GM20000 (cell line): Measurements from ENCODE around the gene AP1G2.

Source experiments
- DNase-seq: peaks from one replicate; pipeline ENCODE4 v3.0.0; 2012; ENCODE audit warnings: low spot score
- TF ChIP-seq, protein P1 (sequence below): IDR thresholded peaks from 2 replicates; pipeline ENCODE4 v1.5.1; 2012; ENCODE audit warnings: mild to moderate bottlenecking, control low read depth; ENCODE audit errors: extremely low read depth, missing control alignments

AP1G2 gene

DNA sequence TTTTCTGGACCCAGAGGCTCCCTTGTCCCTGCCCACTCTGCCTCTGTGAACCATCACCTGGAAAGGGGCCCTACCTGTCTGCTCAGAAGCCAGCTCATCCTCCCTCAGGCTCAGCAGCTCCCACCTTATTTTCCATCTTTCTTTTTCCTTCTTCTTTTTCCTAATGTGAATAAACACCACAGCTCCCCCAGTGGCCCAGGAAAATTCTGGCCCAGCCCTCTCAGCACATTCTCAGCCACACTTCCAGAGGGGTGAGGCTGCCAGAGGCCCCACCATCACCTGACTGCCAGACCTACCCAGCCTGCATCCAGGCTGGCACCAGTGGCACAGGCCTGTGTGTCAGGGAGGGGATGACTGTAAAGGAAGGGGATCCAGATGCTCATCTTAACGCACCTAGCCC lies 39.0 kb downstream of the AP1G2 start:
- TF ChIP-seq, protein P1, sequence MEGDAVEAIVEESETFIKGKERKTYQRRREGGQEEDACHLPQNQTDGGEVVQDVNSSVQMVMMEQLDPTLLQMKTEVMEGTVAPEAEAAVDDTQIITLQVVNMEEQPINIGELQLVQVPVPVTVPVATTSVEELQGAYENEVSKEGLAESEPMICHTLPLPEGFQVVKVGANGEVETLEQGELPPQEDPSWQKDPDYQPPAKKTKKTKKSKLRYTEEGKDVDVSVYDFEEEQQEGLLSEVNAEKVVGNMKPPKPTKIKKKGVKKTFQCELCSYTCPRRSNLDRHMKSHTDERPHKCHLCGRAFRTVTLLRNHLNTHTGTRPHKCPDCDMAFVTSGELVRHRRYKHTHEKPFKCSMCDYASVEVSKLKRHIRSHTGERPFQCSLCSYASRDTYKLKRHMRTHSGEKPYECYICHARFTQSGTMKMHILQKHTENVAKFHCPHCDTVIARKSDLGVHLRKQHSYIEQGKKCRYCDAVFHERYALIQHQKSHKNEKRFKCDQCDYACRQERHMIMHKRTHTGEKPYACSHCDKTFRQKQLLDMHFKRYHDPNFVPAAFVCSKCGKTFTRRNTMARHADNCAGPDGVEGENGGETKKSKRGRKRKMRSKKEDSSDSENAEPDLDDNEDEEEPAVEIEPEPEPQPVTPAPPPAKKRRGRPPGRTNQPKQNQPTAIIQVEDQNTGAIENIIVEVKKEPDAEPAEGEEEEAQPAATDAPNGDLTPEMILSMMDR: no peak
- DNase-seq: no peak

DNA sequence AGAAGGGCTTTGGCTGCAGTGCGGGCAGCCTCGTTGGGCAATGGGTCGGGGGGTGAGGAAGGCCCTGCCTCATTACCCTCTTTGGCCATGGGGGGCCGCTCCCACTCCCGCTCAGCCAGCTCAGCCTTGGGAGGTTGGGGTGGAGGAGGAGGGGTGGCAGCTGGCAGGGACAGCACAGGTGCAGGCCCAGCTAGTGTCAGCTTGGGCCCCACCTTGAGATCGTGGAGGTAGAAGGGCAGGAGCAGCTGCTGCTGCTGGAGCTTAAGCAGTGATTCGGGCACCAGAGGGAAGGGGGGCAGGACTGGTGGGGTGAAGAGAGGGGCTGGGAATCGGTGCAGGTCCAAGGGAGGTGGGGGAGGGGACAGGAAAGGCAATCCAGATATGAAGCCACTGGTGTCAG lies 42.0 kb downstream of the AP1G2 start:
- TF ChIP-seq, protein P1: no peak
- DNase-seq: no peak

DNA sequence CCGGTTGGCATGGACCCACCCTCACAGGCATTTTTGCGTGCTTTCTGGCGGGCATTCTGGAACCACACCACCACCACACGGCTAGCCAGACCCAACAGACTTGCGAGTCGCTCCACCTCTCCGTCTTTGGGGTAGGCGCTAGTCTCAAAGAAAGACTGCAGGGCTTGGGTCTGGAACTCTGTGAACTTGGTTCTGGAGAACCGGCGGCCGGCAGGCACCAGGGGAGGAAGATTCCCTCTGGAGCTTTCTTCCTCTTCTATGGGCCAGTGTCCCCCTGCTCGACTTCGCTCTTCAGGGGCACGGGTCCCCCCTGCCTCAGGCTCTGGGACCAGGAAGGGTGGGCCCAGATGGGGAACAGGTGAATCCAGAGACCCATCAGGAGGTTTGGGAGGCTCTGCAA lies 42.6 kb downstream of the AP1G2 start:
- TF ChIP-seq, protein P1: no peak
- DNase-seq: no peak

DNA sequence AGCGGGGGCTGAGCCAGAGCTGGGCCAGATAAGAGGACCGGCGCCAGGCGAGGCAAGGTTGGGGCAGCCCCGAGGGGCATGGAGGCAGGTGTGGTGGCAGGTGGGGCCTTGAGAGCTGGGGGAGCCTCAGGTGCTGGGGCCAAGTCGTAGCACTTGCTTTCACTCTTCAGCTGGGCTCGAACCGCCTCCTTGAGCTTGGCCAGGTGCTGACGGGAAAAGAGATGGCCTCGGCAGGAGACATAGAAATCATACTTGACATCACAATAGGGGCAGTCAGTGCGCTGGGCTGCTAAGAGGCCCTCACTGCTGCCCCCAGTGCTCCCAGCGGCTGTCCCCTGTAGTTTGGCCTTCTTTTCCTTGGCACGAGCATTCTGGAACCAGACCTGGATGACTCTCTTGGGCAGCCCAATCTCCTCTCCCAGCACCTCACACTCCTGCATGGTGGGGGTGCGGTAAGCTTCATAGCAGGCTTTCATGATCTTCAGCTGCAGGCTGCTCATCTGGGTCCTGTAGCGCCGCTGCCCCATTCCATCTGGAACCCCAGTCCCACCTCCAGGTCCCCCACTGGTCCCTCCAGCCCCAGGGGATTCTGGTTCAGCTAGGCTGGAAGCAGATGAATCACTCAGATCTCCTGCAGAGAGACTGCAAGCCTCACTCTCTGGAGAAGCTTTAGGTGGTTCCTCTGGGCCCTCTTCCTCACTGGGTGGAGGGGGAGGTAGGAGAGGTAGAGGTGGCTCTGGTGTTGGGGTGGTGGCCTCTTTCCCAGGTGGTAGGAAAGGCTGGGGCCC lies 44.2 kb downstream of the AP1G2 start:
- no peak for DNase-seq

DNA sequence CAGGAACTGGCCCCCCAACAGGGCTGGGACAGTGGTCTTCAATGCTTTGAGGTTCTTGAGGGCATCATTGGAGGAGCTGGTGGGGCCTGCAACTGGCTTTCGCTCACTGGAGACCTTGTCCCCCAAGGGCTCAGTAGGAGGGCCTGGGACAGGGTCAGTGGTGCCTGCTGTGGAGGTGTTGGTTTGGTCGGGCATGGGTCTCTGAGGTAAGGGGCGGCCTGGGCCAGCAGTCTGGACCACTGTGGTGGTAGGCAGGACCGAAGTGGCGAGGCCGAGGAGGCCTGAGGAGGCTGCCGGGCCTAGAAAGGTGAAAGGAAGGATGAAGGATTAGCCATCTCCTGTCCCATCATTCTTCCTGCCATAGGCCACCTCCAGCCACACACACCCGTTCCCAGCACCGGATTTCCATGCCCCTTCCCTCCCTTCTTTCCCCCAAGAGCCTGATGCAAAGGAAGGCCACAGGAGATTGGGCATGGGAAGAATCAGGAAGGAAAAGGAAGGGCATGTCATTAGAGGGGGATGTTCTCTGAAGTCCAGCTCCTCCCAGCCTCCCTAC lies 44.9 kb downstream of the AP1G2 start:
- no peak for DNase-seq
- TF ChIP-seq, protein P1: no peak

More for the DNA sequence above, 44.2 kb downstream of the AP1G2 start:
- TF ChIP-seq, protein P1: no peak

DNA sequence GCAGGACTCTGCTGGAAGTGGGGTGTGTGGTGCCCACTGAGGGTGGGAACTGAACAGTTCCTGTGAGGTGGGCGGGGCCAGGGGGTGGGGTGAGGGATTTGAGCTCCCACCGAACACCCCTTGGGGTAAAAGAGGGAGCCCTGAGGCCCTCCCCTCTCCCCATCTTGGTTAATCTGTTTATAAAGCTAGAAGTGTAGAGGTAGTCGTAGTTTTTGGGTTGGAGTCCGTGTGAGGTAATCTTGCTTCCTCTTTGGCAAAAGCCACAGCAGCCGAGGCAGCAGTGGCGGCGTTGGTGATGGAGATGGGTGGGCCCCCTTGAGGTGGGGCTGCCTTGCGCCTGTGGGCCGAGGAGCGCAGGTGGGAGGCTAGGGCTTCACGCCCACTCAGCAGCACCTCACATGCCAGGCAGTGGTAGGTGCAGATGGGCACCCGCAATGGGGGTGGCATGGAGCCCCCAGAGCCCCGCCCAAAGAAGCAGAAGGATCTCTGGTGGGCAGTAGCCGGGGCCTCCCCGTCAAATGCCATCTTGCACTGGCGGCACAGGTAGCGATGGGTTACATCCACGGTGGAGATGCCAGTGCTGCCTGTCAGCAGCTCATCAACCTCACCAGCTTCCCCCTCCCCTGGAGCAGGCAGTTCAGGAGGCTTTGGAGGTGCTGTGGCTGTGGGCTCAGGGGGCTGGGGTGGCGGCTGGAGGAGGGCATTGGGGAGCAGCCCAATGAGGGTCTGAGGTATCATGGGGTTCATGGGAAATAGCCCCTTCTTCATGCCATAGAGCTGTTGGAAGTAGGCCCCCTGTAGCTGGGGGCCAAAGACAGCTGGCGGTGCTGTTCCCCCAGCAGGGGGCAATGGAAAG lies 45.6 kb downstream of the AP1G2 start:
- no peak for DNase-seq
- TF ChIP-seq, protein P1: no peak
